BJ (cell line): Measurements from ENCODE around the gene FARP1. TPM values are rescaled to one million over a fixed set of nuclear protein-coding genes. Genes with fewer than 3 reads are reported as not detected.

Experiments
- CTCF ChIA-PET: fragments of 350-600 bp; formaldehyde crosslinking; extraction: SDS; loops from one replicate; lab custom pipeline; 2021; ENCODE audit warnings: antibody characterized with exemption, inconsistent platforms; lab: Yijun Ruan, JAX
- POLR2A ChIA-PET: fragments of 300-600 bp; sonication (Branson Sonifier 250); formaldehyde crosslinking; extraction: SDS; loops from one replicate; lab custom pipeline; 2021; ENCODE audit warnings: antibody characterized with exemption; lab: Charles Lee
- DNase-seq: peaks from one replicate; pipeline ENCODE4 v3.0.0-alpha.2; 2011; ENCODE audit warnings: low read depth
- H3K27me3 ChIP-seq: 2 replicates; pipeline ENCODE4 v1.6.0; 2011; ENCODE audit warnings: low read length; ENCODE audit not compliant: control insufficient read depth, insufficient read depth
- H3K36me3 ChIP-seq: 2 replicates; pipeline ENCODE4 v1.5.1; 2011; ENCODE audit warnings: low read length; ENCODE audit not compliant: control insufficient read depth, insufficient read depth
- H3K4me3 ChIP-seq: 2 replicates; pipeline ENCODE4 v1.5.1; 2011; ENCODE audit warnings: low read depth, mild to moderate bottlenecking, control low read depth, low read length
- CTCF ChIP-seq: IDR thresholded peaks from 2 replicates; pipeline ENCODE4 v1.5.1; 2011; ENCODE audit warnings: low read depth, mild to moderate bottlenecking, control low read depth, inconsistent platforms, low read length, moderate library complexity; ENCODE audit not compliant: insufficient read depth
- polyA plus RNA-seq: library from polyadenylated mRNA; depleted of rRNA; stranded (reverse); fragments of >200 nt; gene quantifications from 2 replicates; pipeline ENCODE4 v1.2.3, GENCODE V29; 2011

The FARP1 gene
- polyA plus RNA-seq, 1 experiment = 64.0 TPM

GRCh38 chr13:98299966-98300350 lies 157.1 kb downstream of the FARP1 start:
- POLR2A ChIA-PET = no interaction called here
- no peak overlapping the region for H3K4me3 ChIP-seq
- TF ChIP-seq CTCF = no peak
- no peaks in the 10 kb centered on the region for H3K36me3 ChIP-seq
- DNase-seq = no peak
- CTCF ChIA-PET = no interaction called here
- H3K27me3 ChIP-seq = no peaks in the 10 kb centered on the region

GRCh38 chr13:98300956-98301641 lies 158.2 kb downstream of the FARP1 start:
- H3K4me3 ChIP-seq = no peak overlapping the region
- ChIA-PET POLR2A (interaction anchor here (0.6 kb wide), 1 partner anchor 12 kb away, joined by 5 read pairs; no protein-coding TSS in a partner anchor), CTCF (interaction anchor here (0.6 to 1.4 kb wide), 2 partner anchors 15 to 500 kb away, joined by 3 read pairs; no protein-coding TSS in a partner anchor)

GRCh38 chr13:98301721-98302120 lies 158.8 kb downstream of the FARP1 start:
- ChIA-PET POLR2A (interaction anchor here (0.6 kb wide), 1 partner anchor 13 kb away, joined by 5 read pairs; no protein-coding TSS in a partner anchor), CTCF (interaction anchor here (1.4 to 1.8 kb wide), 2 partner anchors 14 kb away, joined by 3 to 6 read pairs; no protein-coding TSS in a partner anchor)
- Histone ChIP-seq H3K36me3 (no peaks in the 10 kb centered on the region), H3K27me3 (no peaks in the 10 kb centered on the region), H3K4me3 (no peak overlapping the region)
- DNase-seq = no peak
- TF ChIP-seq CTCF = no peak

More at GRCh38 chr13:98300956-98301641, 158.2 kb downstream of the FARP1 start:
- TF ChIP-seq CTCF = no peak
- Histone ChIP-seq H3K36me3 (no peaks in the 10 kb centered on the region), H3K27me3 (no peaks in the 10 kb centered on the region)
- DNase-seq = no peak

GRCh38 chr13:98303858-98304257 lies 161.0 kb downstream of the FARP1 start:
- no peak for TF ChIP-seq CTCF
- ChIA-PET POLR2A (no interaction called here), CTCF (interaction anchor here (0.6 kb wide), 1 partner anchor 929 kb away, joined by 4 read pairs; no protein-coding TSS in a partner anchor)
- Histone ChIP-seq H3K4me3 (no peak overlapping the region), H3K36me3 (no peaks in the 10 kb centered on the region), H3K27me3 (no peaks in the 10 kb centered on the region)
- DNase-seq = no peak

GRCh38 chr13:98305670-98306069 lies 162.8 kb downstream of the FARP1 start:
- CTCF ChIA-PET = no interaction called here
- H3K36me3 ChIP-seq = no peaks in the 10 kb centered on the region; the same call in 1 of the 2 replicates
- no peaks in the 10 kb centered on the region for H3K27me3 ChIP-seq
- POLR2A ChIA-PET = no interaction called here
- H3K4me3 ChIP-seq = no peak overlapping the region
- no peak for TF ChIP-seq CTCF
- DNase-seq = no peak
